ENCODE measurements around the gene GTPBP10.
"Not testable (repeated sequence)": the region's sequence is repeated elsewhere in the genome, so short reads cannot be mapped to it uniquely, and the experiment has no call there.

Gene GTPBP10

GRCh38 chr7:90346336-90347125 is at the start of gene GTPBP10:
TSS of gene GTPBP10 (plus strand) at chr7:90346716. CDS start at chr7:90346742, 26 bp downstream.
- peak; percentile 91 for DNase-seq (ENCODE audit: low read depth)

GRCh38 chr7:90298145-90299038 is 48.1 kb upstream of the GTPBP10 start:
- DNase-seq (ENCODE audit: low read depth) = no peak

GRCh38 chr7:90303241-90303640 is 43.3 kb upstream of the GTPBP10 start:
- DNase-seq (ENCODE audit: low read depth) = no peak

GRCh38 chr7:90309872-90310271 is 36.6 kb upstream of the GTPBP10 start:
- DNase-seq (ENCODE audit: low read depth) = no peak

- DNase-seq (ENCODE audit: low read depth) = no peak
These were observed 35.3 kb upstream of the GTPBP10 start for GRCh38 chr7:90311175-90311574.

GRCh38 chr7:90312745-90313144 is 33.8 kb upstream of the GTPBP10 start:
- DNase-seq (ENCODE audit: low read depth) = no peak

- DNase-seq (ENCODE audit: low read depth) = no peak
These were observed 32.6 kb upstream of the GTPBP10 start for GRCh38 chr7:90313907-90314306.

GRCh38 chr7:90320014-90320413 is 26.5 kb upstream of the GTPBP10 start:
- DNase-seq (ENCODE audit: low read depth) = no peak

GRCh38 chr7:90320418-90320800 is 26.1 kb upstream of the GTPBP10 start:
- no peak for DNase-seq (ENCODE audit: low read depth)

GRCh38 chr7:90320801-90321494 is 25.6 kb upstream of the GTPBP10 start, which contains the start of gene FAM237B:
TSS of gene FAM237B (minus strand) at chr7:90321304. CDS start at chr7:90319748, 1,556 bp downstream.
- DNase-seq (ENCODE audit: low read depth) = no peak

- DNase-seq (ENCODE audit: low read depth) = no peak
These were observed 23.7 kb upstream of the GTPBP10 start for GRCh38 chr7:90322837-90323236.

GRCh38 chr7:90326500-90326899 is 20.0 kb upstream of the GTPBP10 start:
- DNase-seq (ENCODE audit: low read depth) = no peak

- no peak for DNase-seq (ENCODE audit: low read depth)
These were observed 12.2 kb upstream of the GTPBP10 start for GRCh38 chr7:90334193-90334843.

GRCh38 chr7:90334926-90335325 is 11.6 kb upstream of the GTPBP10 start:
- not testable (repeated sequence) for DNase-seq (ENCODE audit: low read depth)

GRCh38 chr7:90337106-90337505 is 9.4 kb upstream of the GTPBP10 start:
- DNase-seq (ENCODE audit: low read depth) = no peak

GRCh38 chr7:90345016-90345415 is 1.5 kb upstream of the GTPBP10 start:
- no peak for DNase-seq (ENCODE audit: low read depth)

GRCh38 chr7:90345595-90346335 is 751 bp upstream of the GTPBP10 start:
- no peak for DNase-seq (ENCODE audit: low read depth)

GRCh38 chr7:90347759-90348158 is 1.2 kb downstream of the GTPBP10 start:
- DNase-seq (ENCODE audit: low read depth) = no peak

- DNase-seq (ENCODE audit: low read depth) = no peak
These were observed 2.8 kb downstream of the GTPBP10 start for GRCh38 chr7:90349305-90349704.

- not testable (repeated sequence) for DNase-seq (ENCODE audit: low read depth)
These were observed 3.5 kb downstream of the GTPBP10 start for GRCh38 chr7:90350032-90350431.

- no peak for DNase-seq (ENCODE audit: low read depth)
These were observed 5.5 kb downstream of the GTPBP10 start for GRCh38 chr7:90351987-90352386.

All from CMK (cell line).